Uterus (tissue), 4 donors: ENCODE results near the gene LOXL1. TPM values are rescaled to one million over a fixed set of nuclear protein-coding genes. Genes with fewer than 3 reads are reported as not detected.
A peak's percentile ranks its signal among the peaks of the same experiment; 100 is the strongest.

ENCODE experiments used
- DNase-seq, 2 donors: peaks; one replicate each; pipeline ENCODE4 v3.0.0-alpha.2; 2019 to 2020
- H3K27ac ChIP-seq, 2 donors: fragments of 200-600 bp; sonication (generic); 1 replicate in 1 of 2; 2 replicates in 1 of 2; pipeline ENCODE4 v1.5.1; 2016 to 2018
- H3K27me3 ChIP-seq, 2 donors: fragments of 200-600 bp; sonication (generic); one replicate each; pipeline ENCODE4 v1.5.1; 2018 to 2019; ENCODE audit warnings: control low read depth in 1 of 2
- H3K36me3 ChIP-seq, 2 donors: fragments of 200-600 bp; sonication (generic); one replicate each; pipeline ENCODE4 v1.5.1; 2019; ENCODE audit warnings: control low read depth in 1 of 2
- H3K4me1 ChIP-seq, 2 donors: fragments of 200-600 bp; sonication (generic); one replicate each; pipeline ENCODE4 v1.5.1; 2018 to 2019; ENCODE audit warnings: control low read depth in 1 of 2
- H3K4me3 ChIP-seq, 2 donors: fragments of 200-600 bp; sonication (generic); 1 replicate in 1 of 2; 2 replicates in 1 of 2; pipeline ENCODE4 v1.5.1; 2018 to 2019; ENCODE audit warnings: mild to moderate bottlenecking in 1 of 2
- H3K9me3 ChIP-seq, 2 donors: fragments of 200-600 bp; sonication (generic); one replicate each; pipeline ENCODE4 v1.5.1; 2019; ENCODE audit warnings: control low read depth in 1 of 2
- CTCF ChIP-seq, 4 experiments: fragments of 200-600 bp in 2 of 4; fragments of 450-650 bp in 2 of 4; sonication (generic) in 2 of 4; IDR thresholded peaks; one replicate each; pipeline ENCODE4 v1.5.1; 2016 to 2019; ENCODE audit warnings: antibody characterized with exemption in 4 of 4, mild to moderate bottlenecking in 2 of 4, moderate library complexity in 1 of 4
- POLR2A ChIP-seq, 2 donors: fragments of 450-650 bp; IDR thresholded peaks; one replicate each; pipeline ENCODE4 v1.6.1; 2016; ENCODE audit warnings: antibody characterized with exemption in 2 of 2, mild to moderate bottlenecking in 1 of 2, moderate library complexity in 1 of 2
- intact Hi-C: fragments of 100-400 bp; cut with DNase I; formaldehyde crosslinking; loops from one replicate; pipeline ENCODE4 v1.15.1; 2023; ENCODE audit warnings: low total_unique reads
- total RNA-seq, 4 donors: library from RNA; depleted of rRNA in 3 of 4; stranded (reverse); fragments of >200 nt in 3 of 4; gene quantifications; one replicate each; pipeline versions ENCODE4 v1.1.0 to v1.2.4, GENCODE V29; 2014 to 2023
- donor health status: DM: yes; HTN: yes; CAD: no.

The LOXL1 gene
- total RNA-seq, 4 donors from 2014 or later = 19.4 to 68.4 (median 33.1) TPM

DNA sequence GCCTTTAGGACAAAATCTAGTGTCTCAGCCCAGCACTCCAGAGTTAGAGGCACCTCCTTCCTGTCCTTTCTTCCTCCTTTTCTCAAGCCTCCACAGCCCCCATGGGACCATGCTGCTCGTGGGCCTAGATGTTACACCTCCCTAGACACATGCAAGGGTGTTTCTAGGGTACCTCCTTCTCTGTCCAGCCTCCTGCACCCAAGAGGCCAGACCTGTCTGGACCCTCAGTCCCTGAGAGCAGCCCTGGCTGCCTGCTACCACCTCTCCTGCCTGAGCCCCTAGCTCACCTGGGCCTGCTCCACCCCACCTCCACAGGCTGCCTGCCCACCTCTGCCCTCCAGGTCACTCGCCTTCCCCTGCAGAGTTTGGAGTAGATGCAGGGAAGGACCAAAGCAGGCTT is 5.2 kb downstream of the LOXL1 start:
- peaks cover 0 to 7% of the 10 kb centered on the region in 2 donors for H3K4me1 ChIP-seq
- no peaks in the 10 kb centered on the region for H3K27me3 ChIP-seq
- TF ChIP-seq CTCF (IDR thresholded peaks at IDR 0.05) = no peak
- no peaks in the 10 kb centered on the region for H3K9me3 ChIP-seq
- H3K27ac ChIP-seq = no peak overlapping the region
- intact Hi-C loops = no loop called here
- DNase-seq = peak in 1 of 2 donors; percentile 12
- no peak overlapping the region for H3K4me3 ChIP-seq
- no peaks in the 10 kb centered on the region for H3K36me3 ChIP-seq

GRCh38 chr15:73932381-73933191 is 6.3 kb downstream of the LOXL1 start:
- intact Hi-C loops = no loop called here
- no peak overlapping the region for H3K4me3 ChIP-seq
- H3K9me3 ChIP-seq = no peaks in the 10 kb centered on the region
- no peak for TF ChIP-seq CTCF (IDR thresholded peaks at IDR 0.05)
- no peak for TF ChIP-seq POLR2A (IDR thresholded peaks at IDR 0.05)
- no peak overlapping the region for H3K27ac ChIP-seq
- DNase-seq = no peak
- H3K27me3 ChIP-seq = no peaks in the 10 kb centered on the region
- H3K36me3 ChIP-seq = no peaks in the 10 kb centered on the region
- H3K4me1 ChIP-seq = peaks cover 0 to 7% of the 10 kb centered on the region in 2 donors

GRCh38 chr15:73934281-73934680 is 8.0 kb downstream of the LOXL1 start:
- DNase-seq = no peak
- Histone ChIP-seq H3K4me3 (no peak overlapping the region), H3K4me1 (no peaks in the 10 kb centered on the region), H3K27me3 (no peaks in the 10 kb centered on the region), H3K27ac (no peak overlapping the region), H3K36me3 (no peaks in the 10 kb centered on the region), H3K9me3 (no peaks in the 10 kb centered on the region)
- TF ChIP-seq POLR2A (IDR thresholded peaks at IDR 0.05) (no peak), CTCF (IDR thresholded peaks at IDR 0.05) (no peak)
- intact Hi-C loops = no loop called here

- Histone ChIP-seq H3K36me3 (no peaks in the 10 kb centered on the region), H3K4me1 (peaks cover 0 to under 1% of the 10 kb centered on the region in 2 donors), H3K27ac (no peak overlapping the region), H3K27me3 (no peaks in the 10 kb centered on the region), H3K4me3 (no peak overlapping the region), H3K9me3 (no peaks in the 10 kb centered on the region)
- TF ChIP-seq POLR2A (IDR thresholded peaks at IDR 0.05) = no peak
- no peak for TF ChIP-seq CTCF (IDR thresholded peaks at IDR 0.05)
- DNase-seq = no peak
- intact Hi-C loops = no loop called here
These were observed 9.3 kb downstream of the LOXL1 start for GRCh38 chr15:73935547-73935946.

- H3K4me1 ChIP-seq = peaks cover 0 to 7% of the 10 kb centered on the region in 2 donors
- TF ChIP-seq CTCF (IDR thresholded peaks at IDR 0.05) (peak in 1 of 4 experiments; percentile 5), POLR2A (IDR thresholded peaks at IDR 0.05) (no peak)
- DNase-seq = no peak
- H3K27ac ChIP-seq = no peak overlapping the region
- H3K27me3 ChIP-seq = no peaks in the 10 kb centered on the region
- no peaks in the 10 kb centered on the region for H3K9me3 ChIP-seq
- intact Hi-C loops = no loop called here
- H3K36me3 ChIP-seq = no peaks in the 10 kb centered on the region
- no peak overlapping the region for H3K4me3 ChIP-seq
These were observed 9.9 kb downstream of the LOXL1 start for GRCh38 chr15:73936181-73936580.
